HUES64 (cell line): ENCODE results near the gene FOXA1.
A peak's percentile ranks its signal among the peaks of the same experiment; 100 is the strongest.

ENCODE experiments used
- H3K27ac ChIP-seq: 2 replicates; pipeline ENCODE4 v1.7.0; 2013; ENCODE audit warnings: low read depth, low read length, inconsistent platforms
- H3K27me3 ChIP-seq: 2 replicates; pipeline ENCODE4 v1.6.1; 2013; ENCODE audit warnings: mild to moderate bottlenecking, low read length; ENCODE audit not compliant: insufficient read depth
- H3K36me3 ChIP-seq: 2 replicates; pipeline ENCODE4 v1.6.1; 2013; ENCODE audit warnings: mild to moderate bottlenecking, low read length; ENCODE audit not compliant: insufficient read depth
- H3K4me1 ChIP-seq: 2 replicates; pipeline ENCODE4 v1.6.1; 2013; ENCODE audit warnings: mild to moderate bottlenecking, low read length, moderate library complexity; ENCODE audit not compliant: insufficient read depth
- H3K4me3 ChIP-seq: 2 replicates; pipeline ENCODE4 v1.5.1; 2013; ENCODE audit warnings: mild to moderate bottlenecking, low read length, moderate library complexity
- H3K9ac ChIP-seq: 2 replicates; pipeline ENCODE4 v1.6.1; 2013; ENCODE audit warnings: mild to moderate bottlenecking, low read depth, low read length
- H3K9me3 ChIP-seq: 2 replicates; pipeline ENCODE4 v1.6.1; 2013; ENCODE audit warnings: low read depth, low read length; ENCODE audit not compliant: insufficient read depth
- WGBS: fragments of 150-250, 120-280 bp; methylation state at CpG from one replicate; pipeline ENCODE4 v1.1.7; 2013; ENCODE audit warnings: missing lambda C conversion rate; 5-methylcytosine and 5-hydroxymethylcytosine counted together

FOXA1 gene

GRCh38 chr14:37620856-37621255 is 25.8 kb upstream of the FOXA1 start:
- Histone ChIP-seq H3K4me1 (no peaks in the 10 kb centered on the region), H3K27me3 (peaks cover 61% of the 10 kb centered on the region), H3K36me3 (no peaks in the 10 kb centered on the region), H3K4me3 (no peak overlapping the region), H3K27ac (no peak overlapping the region), H3K9me3 (peaks cover 6% of the 10 kb centered on the region), H3K9ac (no peak overlapping the region)

GRCh38 chr14:37618498-37619028 is 23.5 kb upstream of the FOXA1 start:
- peaks cover 47% of the 10 kb centered on the region for H3K27me3 ChIP-seq
- no peaks in the 10 kb centered on the region for H3K4me1 ChIP-seq
- H3K4me3 ChIP-seq, result no peak overlapping the region
- 97% methylated on average over 1 of the region's 1 CpG for WGBS
- H3K27ac ChIP-seq, result no peak overlapping the region
- no peaks in the 10 kb centered on the region for H3K36me3 ChIP-seq
- H3K9ac ChIP-seq, result no peak overlapping the region
- peaks cover 29% of the 10 kb centered on the region for H3K9me3 ChIP-seq

- peaks cover 42% of the 10 kb centered on the region for H3K27me3 ChIP-seq
- H3K36me3 ChIP-seq, result no peaks in the 10 kb centered on the region
- H3K4me3 ChIP-seq, result no peak overlapping the region
- H3K27ac ChIP-seq, result no peak overlapping the region
- whole genome bisulfite sequencing, result 91% methylated on average over 1 of the region's 1 CpG
- H3K4me1 ChIP-seq, result no peaks in the 10 kb centered on the region
- no peak overlapping the region for H3K9ac ChIP-seq
- peaks cover 36% of the 10 kb centered on the region for H3K9me3 ChIP-seq
Measured at GRCh38 chr14:37617864-37618365, 22.9 kb upstream of the FOXA1 start.

GRCh38 chr14:37616853-37617252 is 21.8 kb upstream of the FOXA1 start:
- H3K4me3 ChIP-seq, result no peak overlapping the region
- H3K9ac ChIP-seq, result no peak overlapping the region
- no peak overlapping the region for H3K27ac ChIP-seq
- peaks cover 42% of the 10 kb centered on the region for H3K27me3 ChIP-seq
- WGBS, result 96% methylated on average over 4 of the region's 4 CpGs
- H3K9me3 ChIP-seq, result peaks cover 41% of the 10 kb centered on the region
- no peaks in the 10 kb centered on the region for H3K36me3 ChIP-seq
- no peaks in the 10 kb centered on the region for H3K4me1 ChIP-seq

- H3K4me1 ChIP-seq, result no peaks in the 10 kb centered on the region
- H3K9ac ChIP-seq, result no peak overlapping the region
- H3K36me3 ChIP-seq, result no peaks in the 10 kb centered on the region
- no peak overlapping the region for H3K27ac ChIP-seq
- peaks cover 41% of the 10 kb centered on the region for H3K9me3 ChIP-seq
- H3K4me3 ChIP-seq, result no peak overlapping the region
- H3K27me3 ChIP-seq, result peaks cover 42% of the 10 kb centered on the region
- 100% methylated on average over 3 of the region's 3 CpGs for WGBS
Measured at GRCh38 chr14:37615582-37616289, 20.7 kb upstream of the FOXA1 start.

- H3K36me3 ChIP-seq, result no peaks in the 10 kb centered on the region
- H3K4me1 ChIP-seq, result no peaks in the 10 kb centered on the region
- H3K4me3 ChIP-seq, result peak overlapping the region; percentile 33
- 22% methylated on average over 52 of the region's 52 CpGs for WGBS
- peaks cover 37% of the 10 kb centered on the region for H3K9me3 ChIP-seq
- H3K27me3 ChIP-seq, result peaks cover 70% of the 10 kb centered on the region
- H3K9ac ChIP-seq, result no peak overlapping the region
- H3K27ac ChIP-seq, result no peak overlapping the region
Measured at GRCh38 chr14:37610945-37611523, 16.0 kb upstream of the FOXA1 start.

DNA sequence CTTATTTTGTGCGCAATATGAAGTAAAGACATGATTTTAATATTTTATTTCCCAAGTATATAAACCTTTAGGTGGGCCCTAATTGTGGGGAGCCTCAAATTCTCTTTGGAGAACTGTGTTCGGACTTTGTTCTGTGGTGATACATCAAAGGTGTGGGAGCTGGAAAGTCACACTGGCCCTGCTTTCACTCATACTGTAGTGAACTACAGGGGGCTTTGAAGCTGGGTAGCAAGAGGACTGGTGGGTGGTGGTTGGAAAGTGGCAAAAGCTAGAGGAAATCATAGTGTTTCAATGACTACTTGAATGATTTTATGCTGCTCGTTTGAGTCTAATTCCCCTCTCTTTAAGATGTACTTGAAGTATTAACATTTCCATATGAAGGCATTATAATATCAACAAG is 13.6 kb upstream of the FOXA1 start:
- Histone ChIP-seq H3K9me3 (peaks cover 13% of the 10 kb centered on the region), H3K36me3 (no peaks in the 10 kb centered on the region), H3K9ac (no peak overlapping the region), H3K27ac (no peak overlapping the region), H3K4me3 (no peak overlapping the region), H3K4me1 (no peaks in the 10 kb centered on the region), H3K27me3 (peaks cover 94% of the 10 kb centered on the region)
- 88% methylated on average over 1 of the region's 3 CpGs for WGBS

GRCh38 chr14:37606678-37607077 is 11.6 kb upstream of the FOXA1 start:
- Histone ChIP-seq H3K9ac (no peak overlapping the region), H3K36me3 (no peaks in the 10 kb centered on the region), H3K4me1 (no peaks in the 10 kb centered on the region), H3K27me3 (peaks cover 100% of the 10 kb centered on the region), H3K27ac (no peak overlapping the region), H3K9me3 (no peaks in the 10 kb centered on the region), H3K4me3 (no peak overlapping the region)

- Histone ChIP-seq H3K4me1 (peaks cover 11% of the 10 kb centered on the region; the same call in 1 of the 2 replicates), H3K9ac (no peak overlapping the region), H3K9me3 (no peaks in the 10 kb centered on the region), H3K36me3 (no peaks in the 10 kb centered on the region), H3K27me3 (peaks cover 100% of the 10 kb centered on the region), H3K4me3 (no peak overlapping the region), H3K27ac (no peak overlapping the region)
- 89% methylated on average over 9 of the region's 9 CpGs for WGBS
Measured at GRCh38 chr14:37603688-37604251, 8.7 kb upstream of the FOXA1 start.

DNA sequence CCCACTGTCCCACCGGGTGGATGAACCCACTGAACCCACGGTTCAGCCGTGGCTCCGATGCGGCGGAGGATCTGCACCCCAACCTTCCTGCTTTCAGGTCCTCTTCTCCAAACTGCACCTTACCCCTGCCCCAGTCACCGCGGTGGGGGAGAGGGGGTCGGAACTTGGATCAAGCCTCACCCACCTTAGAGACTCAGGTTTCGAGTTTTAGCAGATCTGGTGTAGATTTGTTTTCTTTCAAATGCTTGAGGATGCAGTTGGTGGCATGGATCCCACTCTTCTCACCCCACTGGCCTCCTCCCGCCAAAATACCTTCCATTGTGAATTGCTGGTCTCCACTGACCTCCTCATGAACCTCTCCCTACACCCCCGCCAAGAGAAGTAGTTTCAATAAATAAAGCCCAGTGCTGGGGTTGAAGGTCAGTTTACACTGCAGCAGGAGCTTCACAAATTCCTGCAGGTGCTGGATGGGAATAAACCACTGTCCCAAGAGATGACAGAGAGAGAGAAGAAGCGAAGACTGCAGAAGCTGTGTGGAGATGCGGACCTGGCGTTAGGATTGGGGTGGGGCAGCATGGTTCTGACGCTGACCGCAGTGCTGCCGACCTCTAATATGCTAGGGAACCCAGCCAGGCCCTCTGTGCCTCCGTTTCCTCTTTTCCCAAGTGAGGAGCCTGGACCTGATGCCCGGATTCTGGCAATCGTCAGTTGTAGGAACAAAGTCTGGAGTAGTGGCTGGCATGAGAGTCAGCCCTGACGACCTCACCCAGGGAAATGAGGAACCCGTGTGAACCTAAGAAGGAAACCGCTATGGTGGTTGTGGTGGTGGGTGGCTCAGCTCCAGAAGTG is 7.8 kb upstream of the FOXA1 start:
- WGBS, result 80% methylated on average over 24 of the region's 24 CpGs
- H3K36me3 ChIP-seq, result no peaks in the 10 kb centered on the region
- H3K4me1 ChIP-seq, result peaks cover 13% of the 10 kb centered on the region; the same call in 1 of the 2 replicates
- H3K9me3 ChIP-seq, result no peaks in the 10 kb centered on the region
- H3K4me3 ChIP-seq, result no peak overlapping the region
- H3K9ac ChIP-seq, result no peak overlapping the region
- H3K27me3 ChIP-seq, result peaks cover 100% of the 10 kb centered on the region
- no peak overlapping the region for H3K27ac ChIP-seq

DNA sequence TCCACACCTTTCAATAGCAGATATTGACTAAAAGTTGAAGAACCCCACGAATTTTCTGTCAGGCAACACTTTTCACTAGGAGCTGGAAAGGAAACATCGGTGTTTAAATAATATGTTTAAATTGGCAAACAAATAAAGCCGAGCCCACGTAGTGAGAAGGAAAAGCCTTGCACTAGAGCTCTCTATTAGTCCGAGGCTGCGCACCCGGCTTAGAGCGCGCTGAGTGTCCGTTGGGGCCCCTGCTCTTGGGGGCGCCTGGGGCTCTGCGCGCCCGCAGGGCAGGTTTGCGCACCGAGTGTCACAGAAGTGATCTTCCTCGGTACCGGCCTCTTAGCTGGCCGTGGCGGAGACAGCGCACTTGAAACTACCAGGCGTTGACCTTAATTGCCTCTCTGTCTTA is 6.8 kb upstream of the FOXA1 start:
- H3K27me3 ChIP-seq, result peaks cover 100% of the 10 kb centered on the region
- H3K4me3 ChIP-seq, result no peak overlapping the region
- no peaks in the 10 kb centered on the region for H3K36me3 ChIP-seq
- no peak overlapping the region for H3K27ac ChIP-seq
- no peaks in the 10 kb centered on the region for H3K9me3 ChIP-seq
- no peak overlapping the region for H3K9ac ChIP-seq
- 85% methylated on average over 21 of the region's 22 CpGs for WGBS
- peaks cover 15% of the 10 kb centered on the region; the same call in 1 of the 2 replicates for H3K4me1 ChIP-seq
